Measurements from ENCODE around the gene TBC1D24. TPM values are rescaled to one million over a fixed set of nuclear protein-coding genes. Genes with fewer than 3 reads are reported as not detected.
"Not testable (repeated sequence)": the region's sequence is repeated elsewhere in the genome, so short reads cannot be mapped to it uniquely, and the experiment has no call there.

TBC1D24 gene
- total and polyA plus RNA-seq, 7 donors: 3.2 to 8.9 (median 6.0) TPM

DNA sequence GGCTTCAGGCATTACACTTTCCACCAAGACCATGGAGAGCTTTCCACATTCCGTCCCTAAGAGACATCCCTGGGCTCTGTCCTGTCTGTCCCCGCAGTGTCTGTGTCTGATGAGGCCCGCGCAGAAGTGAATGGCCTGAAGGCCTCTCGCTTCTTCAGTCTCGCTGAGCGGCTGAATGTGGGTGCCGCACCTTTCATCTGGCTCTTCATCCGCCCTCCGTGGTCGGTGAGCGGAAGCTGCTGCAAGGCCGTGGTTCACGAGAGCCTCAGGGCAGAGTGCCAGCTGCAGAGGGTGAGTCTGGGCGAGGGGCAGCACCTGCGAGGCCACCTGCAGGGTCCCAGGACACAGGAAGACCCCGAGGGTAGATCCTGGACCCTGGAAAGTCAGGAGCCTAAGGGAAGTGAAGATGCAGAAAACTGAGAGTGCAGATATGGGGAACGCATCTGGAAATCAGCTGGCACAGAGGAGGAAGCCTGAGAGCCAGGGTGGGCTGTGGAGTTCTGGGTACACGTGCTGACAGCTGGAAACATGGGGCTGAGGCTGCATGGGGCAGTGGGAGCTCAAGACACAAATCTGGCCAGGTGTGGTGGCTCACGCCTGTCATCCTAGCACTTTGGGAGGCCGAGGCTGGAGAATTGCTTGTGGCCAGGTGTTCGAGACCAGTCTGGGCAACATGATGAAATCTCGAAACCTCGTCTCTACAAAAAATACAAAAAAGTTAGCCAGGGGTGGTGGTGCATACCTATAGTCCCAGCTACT lies 37.7 kb upstream of the TBC1D24 start:
- WGBS, 3 donors: 94 to 97% (median 96%) methylated on average over 24 of the region's 24 CpGs
- Histone ChIP-seq H3K9me3 (no peaks in the 10 kb centered on the region), H3K4me1 (no peaks in the 10 kb centered on the region), H3K4me3 (no peak overlapping the region), H3K27ac (no peak overlapping the region), H3K36me3 (ENCODE audit: insufficient read depth in 1 of 2, low read depth in 1 of 2) (peaks cover 0 to 36% of the 10 kb centered on the region in 2 donors), H3K27me3 (ENCODE audit: insufficient read depth in 3 of 3, low read length in 2 of 3) (no peaks in the 10 kb centered on the region)
- intact Hi-C loops (cut with DNase I): no loop called here
- TF ChIP-seq CTCF (IDR thresholded peaks at IDR 0.05): no peak
- DNase-seq (peak in 1 of 2 donors; percentile 44), ATAC-seq (no peak)

GRCh38 chr16:2438121-2438520 lies 36.8 kb upstream of the TBC1D24 start:
- intact Hi-C loops (cut with DNase I): no loop called here
- no peak for ATAC-seq
- 93 to 97% (median 93%) methylated on average over 14 of the region's 14 CpGs for WGBS, 3 donors
- Histone ChIP-seq H3K36me3 (ENCODE audit: insufficient read depth in 1 of 2, low read depth in 1 of 2) (peaks cover 0 to 28% of the 10 kb centered on the region in 2 donors), H3K4me1 (no peaks in the 10 kb centered on the region), H3K4me3 (no peak overlapping the region), H3K9me3 (no peaks in the 10 kb centered on the region), H3K27ac (no peak overlapping the region), H3K27me3 (ENCODE audit: insufficient read depth in 3 of 3, low read length in 2 of 3) (no peaks in the 10 kb centered on the region)
- TF ChIP-seq CTCF (IDR thresholded peaks at IDR 0.05): no peak
- peak in 1 of 2 donors; percentile 24 for DNase-seq

DNA sequence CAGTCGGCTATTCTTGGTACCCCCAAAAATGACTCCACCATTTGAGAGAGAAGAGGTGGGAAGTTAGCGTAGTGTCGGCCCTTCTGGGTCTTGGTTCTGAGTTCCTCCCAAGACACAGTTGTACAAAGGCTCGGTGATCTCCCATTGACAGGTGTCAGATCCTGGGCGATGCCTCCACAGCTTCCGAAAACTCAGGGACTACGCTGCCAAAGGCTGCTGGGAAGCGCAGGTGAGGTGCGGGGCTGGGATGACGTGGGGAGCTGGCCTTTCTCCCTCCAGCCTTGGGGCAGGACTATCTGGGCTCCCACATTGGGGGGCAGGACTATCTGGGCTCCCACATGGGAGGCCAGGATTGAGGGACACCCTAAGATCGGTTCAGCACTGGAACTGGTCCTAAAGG lies 35.3 kb upstream of the TBC1D24 start:
- H3K27me3 ChIP-seq (ENCODE audit: insufficient read depth in 3 of 3, low read length in 2 of 3): no peaks in the 10 kb centered on the region
- no peak overlapping the region for H3K27ac ChIP-seq
- intact Hi-C loops (cut with DNase I): no loop called here
- peak in 1 of 2 donors; percentile 35 for DNase-seq
- H3K4me1 ChIP-seq: no peaks in the 10 kb centered on the region
- ATAC-seq: no peak
- H3K4me3 ChIP-seq: no peak overlapping the region
- no peak for TF ChIP-seq CTCF (IDR thresholded peaks at IDR 0.05)
- peaks cover 0 to 27% of the 10 kb centered on the region in 2 donors for H3K36me3 ChIP-seq (ENCODE audit: insufficient read depth in 1 of 2, low read depth in 1 of 2)
- no peaks in the 10 kb centered on the region for H3K9me3 ChIP-seq
- WGBS, 3 donors: 95 to 98% (median 97%) methylated on average over 11 of the region's 11 CpGs

DNA sequence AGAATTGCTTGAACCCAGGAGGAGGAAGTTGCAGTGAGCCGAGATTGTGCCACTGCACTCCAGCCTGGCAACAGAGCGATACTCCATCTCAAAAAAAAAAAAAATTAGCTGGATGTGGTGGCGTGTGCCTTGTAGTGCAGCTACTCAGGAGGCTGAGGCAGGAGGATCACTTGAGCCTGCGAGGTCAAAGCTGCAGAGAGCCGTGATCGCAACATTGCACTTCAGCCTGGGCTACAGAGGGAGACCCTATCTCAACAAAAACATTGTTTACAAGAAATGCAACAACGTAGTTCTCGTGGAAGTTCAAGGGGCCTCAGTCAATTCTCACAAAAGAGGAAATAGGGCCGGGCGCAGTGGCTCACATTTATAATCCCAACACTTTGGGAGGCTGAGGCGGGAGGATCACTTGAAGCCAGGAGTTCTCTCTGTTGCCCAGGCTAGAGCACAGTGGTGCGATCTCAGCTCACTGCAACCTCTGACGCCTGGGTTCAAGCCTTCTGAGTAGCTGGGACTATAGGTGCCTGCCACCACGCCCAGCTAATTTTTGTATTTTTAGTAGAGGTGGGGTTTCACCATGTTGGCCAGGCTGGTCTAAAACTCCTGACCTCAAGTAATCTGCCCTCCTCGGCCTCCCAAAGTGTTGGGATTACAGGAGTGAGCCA lies 33.7 kb upstream of the TBC1D24 start:
- H3K4me3 ChIP-seq; H3K27me3 ChIP-seq (ENCODE audit: insufficient read depth in 3 of 3, low read length in 2 of 3); intact Hi-C loops (cut with DNase I); H3K9me3 ChIP-seq; ATAC-seq; H3K27ac ChIP-seq; H3K4me1 ChIP-seq: not testable (repeated sequence)
- DNase-seq: peak in 1 of 2 donors; percentile 5
- H3K36me3 ChIP-seq (ENCODE audit: insufficient read depth in 1 of 2, low read depth in 1 of 2): peaks cover 0 to 33% of the 10 kb centered on the region in 2 donors
- 83 to 95% (median 91%) methylated on average over 14 to 15 of the region's 15 CpGs for WGBS, 3 donors

DNA sequence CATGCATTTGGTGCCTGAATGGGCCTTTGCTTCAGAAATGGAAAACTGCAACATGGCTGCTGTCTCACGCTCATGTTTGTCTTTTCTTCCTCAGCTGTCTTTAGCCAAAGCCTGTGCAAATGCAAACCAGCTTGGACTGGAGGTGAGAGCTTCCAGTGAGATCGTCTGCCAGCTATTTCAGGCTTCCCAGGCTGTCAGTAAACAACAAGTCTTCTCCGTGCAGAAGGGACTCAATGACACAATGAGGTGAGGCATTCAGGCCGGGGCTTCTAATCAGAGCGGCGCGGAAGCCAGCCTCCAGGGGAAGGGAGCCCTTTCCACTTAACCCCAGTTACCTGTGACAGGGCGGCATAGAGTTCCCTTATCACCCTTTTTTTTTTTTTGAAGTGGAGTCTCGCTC lies 31.4 kb upstream of the TBC1D24 start:
- TF ChIP-seq CTCF (IDR thresholded peaks at IDR 0.05): no peak
- Histone ChIP-seq H3K4me1 (no peaks in the 10 kb centered on the region), H3K9me3 (no peaks in the 10 kb centered on the region), H3K36me3 (ENCODE audit: insufficient read depth in 1 of 2, low read depth in 1 of 2) (peaks cover 0 to 17% of the 10 kb centered on the region in 2 donors), H3K27ac (peak overlapping the region; percentile 36), H3K27me3 (ENCODE audit: insufficient read depth in 3 of 3, low read length in 2 of 3) (no peaks in the 10 kb centered on the region), H3K4me3 (no peak overlapping the region)
- no peak for DNase-seq
- intact Hi-C loops (cut with DNase I): no loop called here
- WGBS, 3 donors: 71 to 80% (median 73%) methylated on average over 8 to 9 of the region's 9 CpGs
- ATAC-seq: peak in 2 of 4 donors; percentile 19 to 21
